HEK293 (cell line): ENCODE measurements around the gene PDE11A.

Source experiments
- CTCF ChIA-PET: fragments of 350-600 bp; formaldehyde crosslinking; extraction: SDS; loops from one replicate; lab custom pipeline; 2021; ENCODE audit warnings: antibody characterized with exemption; lab: Yijun Ruan, JAX
- POLR2A ChIA-PET: fragments of 300-600 bp; formaldehyde crosslinking; extraction: SDS; loops from one replicate; lab custom pipeline; 2020; ENCODE audit warnings: antibody characterized with exemption, inconsistent platforms; lab: Yijun Ruan, JAX
- H3K27ac ChIP-seq: fragments of 200-500 bp; sonication (Bioruptor generic); 2 replicates; pipeline ENCODE4 v1.5.1; 2014; ENCODE audit warnings: low read depth, low read length, control low read depth, inconsistent platforms; ENCODE audit errors: extremely low read depth
- H3K36me3 ChIP-seq, 2 experiments: fragments of 200-500 bp in 1 of 2; sonication (Bioruptor generic) in 1 of 2; 1 replicate in 1 of 2; 2 replicates in 1 of 2; pipeline ENCODE4 v1.5.1; 2014 to 2017; ENCODE audit warnings: inconsistent platforms in 2 of 2, low read length in 2 of 2; ENCODE audit not compliant: control insufficient read depth in 2 of 2, insufficient read depth in 1 of 2
- H3K4me1 ChIP-seq: fragments of 200-500 bp; sonication (Bioruptor generic); 2 replicates; pipeline ENCODE4 v1.5.1; 2014; ENCODE audit warnings: mild to moderate bottlenecking, low read length, inconsistent platforms; ENCODE audit not compliant: control insufficient read depth, insufficient read depth
- H3K4me3 ChIP-seq: 2 replicates; pipeline ENCODE4 v1.5.1; 2011; ENCODE audit warnings: low read depth, mild to moderate bottlenecking, control low read depth, low read length, moderate library complexity
- H3K9me3 ChIP-seq: fragments of 200-500 bp; sonication (Bioruptor generic); 2 replicates; pipeline ENCODE4 v1.5.1; 2014; ENCODE audit warnings: low read depth, low read length, inconsistent platforms; ENCODE audit not compliant: control insufficient read depth, insufficient read depth
- GLIS2 ChIP-seq: fragments of 450-650 bp; formaldehyde crosslinking; IDR thresholded peaks from 2 replicates; pipeline ENCODE4 v1.5.1; 2016; ENCODE audit warnings: missing biosample characterization, missing genetic modification characterization
- KLF16 ChIP-seq: fragments of 450-650 bp; formaldehyde crosslinking; IDR thresholded peaks from 2 replicates; pipeline ENCODE4 v1.5.1; 2017; ENCODE audit warnings: missing biosample characterization, missing genetic modification characterization
- OSR2 ChIP-seq: fragments of 450-650 bp; formaldehyde crosslinking; IDR thresholded peaks from 2 replicates; pipeline ENCODE4 v1.5.1; 2016; ENCODE audit warnings: missing biosample characterization, missing genetic modification characterization
- SP7 ChIP-seq: fragments of 450-650 bp; formaldehyde crosslinking; IDR thresholded peaks from 2 replicates; pipeline ENCODE4 v1.5.1; 2016; ENCODE audit warnings: missing biosample characterization, missing genetic modification characterization
- YY1 ChIP-seq: fragments of 450-650 bp; formaldehyde crosslinking; IDR thresholded peaks from 2 replicates; pipeline ENCODE4 v1.5.1; 2018; ENCODE audit warnings: missing biosample characterization, missing genetic modification characterization
- ZEB2 ChIP-seq: fragments of 450-650 bp; formaldehyde crosslinking; IDR thresholded peaks from 2 replicates; pipeline ENCODE4 v1.5.1; 2016; ENCODE audit warnings: missing biosample characterization, missing genetic modification characterization
- ZFP3 ChIP-seq: fragments of 450-650 bp; formaldehyde crosslinking; IDR thresholded peaks from 2 replicates; pipeline ENCODE4 v1.5.1; 2016; ENCODE audit warnings: low read depth, missing biosample characterization, missing genetic modification characterization
- ZNF2 ChIP-seq: fragments of 450-650 bp; formaldehyde crosslinking; IDR thresholded peaks from 2 replicates; pipeline ENCODE4 v1.5.1; 2016; ENCODE audit warnings: missing biosample characterization, missing genetic modification characterization
- ZNF211 ChIP-seq: fragments of 450-650 bp; formaldehyde crosslinking; IDR thresholded peaks from 2 replicates; pipeline ENCODE4 v1.5.1; 2016; ENCODE audit warnings: low read depth, missing biosample characterization, missing genetic modification characterization
- ZNF214 ChIP-seq: fragments of 450-650 bp; formaldehyde crosslinking; IDR thresholded peaks from 2 replicates; pipeline ENCODE4 v1.5.1; 2017; ENCODE audit warnings: missing biosample characterization, mild to moderate bottlenecking, missing genetic modification characterization, borderline replicate concordance
- ZNF239 ChIP-seq: fragments of 450-650 bp; formaldehyde crosslinking; IDR thresholded peaks from 2 replicates; pipeline ENCODE4 v1.5.1; 2016; ENCODE audit warnings: missing biosample characterization, missing genetic modification characterization
- ZNF302 ChIP-seq: fragments of 450-650 bp; formaldehyde crosslinking; IDR thresholded peaks from 2 replicates; pipeline ENCODE4 v1.5.1; 2016; ENCODE audit warnings: missing biosample characterization, missing genetic modification characterization, low read depth
- ZNF311 ChIP-seq: fragments of 450-650 bp; formaldehyde crosslinking; IDR thresholded peaks from 2 replicates; pipeline ENCODE4 v1.5.1; 2017; ENCODE audit warnings: missing biosample characterization, missing genetic modification characterization, borderline replicate concordance
- ZNF433 ChIP-seq: fragments of 450-650 bp; formaldehyde crosslinking; IDR thresholded peaks from 2 replicates; pipeline ENCODE4 v1.5.1; 2016; ENCODE audit warnings: missing biosample characterization, missing genetic modification characterization, low read depth
- ZNF514 ChIP-seq: fragments of 450-650 bp; formaldehyde crosslinking; IDR thresholded peaks from 2 replicates; pipeline ENCODE4 v1.5.1; 2016; ENCODE audit warnings: missing biosample characterization, missing genetic modification characterization
- ZNF544 ChIP-seq: fragments of 450-650 bp; formaldehyde crosslinking; IDR thresholded peaks from 2 replicates; pipeline ENCODE4 v1.5.0; 2017; ENCODE audit warnings: missing biosample characterization, missing genetic modification characterization
- ZNF610 ChIP-seq: fragments of 450-650 bp; formaldehyde crosslinking; IDR thresholded peaks from 2 replicates; pipeline ENCODE4 v1.5.1; 2016; ENCODE audit warnings: missing biosample characterization, missing genetic modification characterization, borderline replicate concordance
- ZNF768 ChIP-seq: fragments of 450-650 bp; formaldehyde crosslinking; IDR thresholded peaks from 2 replicates; pipeline ENCODE4 v1.5.1; 2018; ENCODE audit warnings: missing biosample characterization, mild to moderate bottlenecking, missing genetic modification characterization
- ZNF777 ChIP-seq: fragments of 450-650 bp; formaldehyde crosslinking; IDR thresholded peaks from 2 replicates; pipeline ENCODE4 v1.5.1; 2017; ENCODE audit warnings: missing biosample characterization, missing genetic modification characterization, borderline replicate concordance
- ZSCAN30 ChIP-seq: fragments of 450-650 bp; IDR thresholded peaks from 2 replicates; pipeline ENCODE4 v1.5.1; 2018; ENCODE audit warnings: missing biosample characterization, mild to moderate bottlenecking, missing genetic modification characterization, moderate library complexity
- TF ChIP-seq, protein P1 (sequence below): fragments of 450-650 bp; formaldehyde crosslinking; IDR thresholded peaks from 2 replicates; pipeline ENCODE4 v1.5.1; 2016; ENCODE audit warnings: missing biosample characterization, missing genetic modification characterization, low read depth
- TF ChIP-seq, protein P2 (sequence below): fragments of 450-650 bp; formaldehyde crosslinking; IDR thresholded peaks from 2 replicates; pipeline ENCODE4 v1.5.1; 2017; ENCODE audit warnings: missing biosample characterization, missing genetic modification characterization
- TF ChIP-seq, protein P3 (sequence below): sonication (generic); formaldehyde crosslinking; IDR thresholded peaks from 2 replicates; pipeline ENCODE4 v1.8.1; 2022; ENCODE audit warnings: mild to moderate bottlenecking, moderate library complexity, missing genetic modification reagents
- TF ChIP-seq, protein P4 (sequence below): fragments of 450-650 bp; formaldehyde crosslinking; optimal IDR thresholded peaks from 2 replicates; pipeline ENCODE3; 2016; ENCODE audit warnings: missing biosample characterization, mild to moderate bottlenecking, missing genetic modification characterization
- TF ChIP-seq, protein P5 (sequence below): fragments of 450-650 bp; formaldehyde crosslinking; IDR thresholded peaks from 2 replicates; pipeline ENCODE4 v1.5.1; 2016; ENCODE audit warnings: missing biosample characterization, missing genetic modification characterization

Gene PDE11A

DNA sequence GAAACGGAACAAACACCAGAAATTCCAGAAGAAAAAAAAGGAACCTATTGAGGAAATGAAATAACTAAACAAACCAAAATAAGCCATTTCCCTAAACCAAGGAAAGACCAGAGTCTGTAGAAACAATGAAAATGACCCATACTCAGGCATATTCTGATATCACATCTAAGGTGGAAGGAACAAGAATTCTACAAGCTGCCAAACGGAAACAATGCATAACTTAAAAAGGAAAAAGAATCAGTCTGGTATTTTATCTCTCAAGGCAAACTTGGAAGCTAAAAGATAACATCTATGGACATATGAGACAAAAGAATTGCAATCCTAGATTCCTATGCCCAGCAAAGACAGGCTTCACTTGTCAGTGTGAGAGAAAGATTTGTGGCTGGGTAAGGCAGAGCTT lies 326.2 kb downstream of the PDE11A start:
- no peaks in the 10 kb centered on the region for H3K9me3 ChIP-seq
- H3K36me3 ChIP-seq = no peaks in the 10 kb centered on the region
- CTCF ChIA-PET = interaction anchor here (0.5 to 1.2 kb wide), 2 partner anchors 21 to 1369 kb away, joined by 3 to 4 read pairs; no protein-coding TSS in a partner anchor
- POLR2A ChIA-PET = no interaction called here
- H3K4me3 ChIP-seq = no peak overlapping the region
- TF ChIP-seq, protein P1, sequence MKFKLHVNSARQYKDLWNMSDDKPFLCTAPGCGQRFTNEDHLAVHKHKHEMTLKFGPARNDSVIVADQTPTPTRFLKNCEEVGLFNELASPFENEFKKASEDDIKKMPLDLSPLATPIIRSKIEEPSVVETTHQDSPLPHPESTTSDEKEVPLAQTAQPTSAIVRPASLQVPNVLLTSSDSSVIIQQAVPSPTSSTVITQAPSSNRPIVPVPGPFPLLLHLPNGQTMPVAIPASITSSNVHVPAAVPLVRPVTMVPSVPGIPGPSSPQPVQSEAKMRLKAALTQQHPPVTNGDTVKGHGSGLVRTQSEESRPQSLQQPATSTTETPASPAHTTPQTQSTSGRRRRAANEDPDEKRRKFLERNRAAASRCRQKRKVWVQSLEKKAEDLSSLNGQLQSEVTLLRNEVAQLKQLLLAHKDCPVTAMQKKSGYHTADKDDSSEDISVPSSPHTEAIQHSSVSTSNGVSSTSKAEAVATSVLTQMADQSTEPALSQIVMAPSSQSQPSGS (tag by site-specific recombination) = no peak
- TF ChIP-seq ZFP3 (no peak), ZNF211 (tag by site-specific recombination) (no peak), ZNF768 (tag by site-specific recombination) (no peak), ZNF514 (tag by site-specific recombination) (no peak), SP7 (tag by site-specific recombination) (no peak), ZNF302 (no peak), ZNF777 (tag by site-specific recombination) (no peak)
- TF ChIP-seq, protein P2, sequence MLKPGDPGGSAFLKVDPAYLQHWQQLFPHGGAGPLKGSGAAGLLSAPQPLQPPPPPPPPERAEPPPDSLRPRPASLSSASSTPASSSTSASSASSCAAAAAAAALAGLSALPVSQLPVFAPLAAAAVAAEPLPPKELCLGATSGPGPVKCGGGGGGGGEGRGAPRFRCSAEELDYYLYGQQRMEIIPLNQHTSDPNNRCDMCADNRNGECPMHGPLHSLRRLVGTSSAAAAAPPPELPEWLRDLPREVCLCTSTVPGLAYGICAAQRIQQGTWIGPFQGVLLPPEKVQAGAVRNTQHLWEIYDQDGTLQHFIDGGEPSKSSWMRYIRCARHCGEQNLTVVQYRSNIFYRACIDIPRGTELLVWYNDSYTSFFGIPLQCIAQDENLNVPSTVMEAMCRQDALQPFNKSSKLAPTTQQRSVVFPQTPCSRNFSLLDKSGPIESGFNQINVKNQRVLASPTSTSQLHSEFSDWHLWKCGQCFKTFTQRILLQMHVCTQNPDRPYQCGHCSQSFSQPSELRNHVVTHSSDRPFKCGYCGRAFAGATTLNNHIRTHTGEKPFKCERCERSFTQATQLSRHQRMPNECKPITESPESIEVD (tag by site-specific recombination) = no peak
- TF ChIP-seq, protein P3, sequence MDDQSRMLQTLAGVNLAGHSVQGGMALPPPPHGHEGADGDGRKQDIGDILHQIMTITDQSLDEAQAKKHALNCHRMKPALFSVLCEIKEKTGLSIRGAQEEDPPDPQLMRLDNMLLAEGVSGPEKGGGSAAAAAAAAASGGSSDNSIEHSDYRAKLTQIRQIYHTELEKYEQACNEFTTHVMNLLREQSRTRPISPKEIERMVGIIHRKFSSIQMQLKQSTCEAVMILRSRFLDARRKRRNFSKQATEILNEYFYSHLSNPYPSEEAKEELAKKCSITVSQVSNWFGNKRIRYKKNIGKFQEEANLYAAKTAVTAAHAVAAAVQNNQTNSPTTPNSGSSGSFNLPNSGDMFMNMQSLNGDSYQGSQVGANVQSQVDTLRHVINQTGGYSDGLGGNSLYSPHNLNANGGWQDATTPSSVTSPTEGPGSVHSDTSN = no peak
- no peaks in the 10 kb centered on the region for H3K4me1 ChIP-seq
- no peak overlapping the region for H3K27ac ChIP-seq

DNA sequence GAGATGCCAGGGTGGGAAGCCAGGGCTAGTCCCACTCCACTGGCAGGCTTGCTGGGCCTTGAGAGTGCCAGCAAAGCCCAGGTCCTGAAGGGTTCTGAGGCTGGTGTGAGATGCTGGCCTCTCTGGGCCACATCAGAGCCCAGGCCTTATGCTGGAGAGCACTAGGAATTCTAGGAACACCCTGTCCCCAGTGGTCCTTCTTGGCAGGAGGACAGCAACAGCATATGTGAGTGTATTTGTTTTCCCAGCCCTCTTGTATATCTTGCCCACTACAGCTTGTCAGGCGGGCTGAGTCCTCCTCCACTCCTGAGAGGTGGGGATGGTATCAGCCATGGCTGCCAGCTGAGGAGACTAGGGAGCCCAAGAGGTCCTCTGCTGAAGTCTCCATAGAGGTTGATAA lies 327.0 kb downstream of the PDE11A start:
- Histone ChIP-seq H3K36me3 (no peaks in the 10 kb centered on the region), H3K4me3 (no peak overlapping the region), H3K4me1 (no peaks in the 10 kb centered on the region), H3K9me3 (no peaks in the 10 kb centered on the region), H3K27ac (no peak overlapping the region)
- ChIA-PET CTCF (interaction anchor here (1.1 kb wide), 1 partner anchor 20 kb away, joined by 4 read pairs; no protein-coding TSS in a partner anchor), POLR2A (no interaction called here)
- TF ChIP-seq YY1 (tag by site-specific recombination) (no peak), ZNF239 (no peak), OSR2 (tag by site-specific recombination) (no peak), ZNF544 (tag by site-specific recombination) (no peak), ZSCAN30 (tag by site-specific recombination) (no peak)

DNA sequence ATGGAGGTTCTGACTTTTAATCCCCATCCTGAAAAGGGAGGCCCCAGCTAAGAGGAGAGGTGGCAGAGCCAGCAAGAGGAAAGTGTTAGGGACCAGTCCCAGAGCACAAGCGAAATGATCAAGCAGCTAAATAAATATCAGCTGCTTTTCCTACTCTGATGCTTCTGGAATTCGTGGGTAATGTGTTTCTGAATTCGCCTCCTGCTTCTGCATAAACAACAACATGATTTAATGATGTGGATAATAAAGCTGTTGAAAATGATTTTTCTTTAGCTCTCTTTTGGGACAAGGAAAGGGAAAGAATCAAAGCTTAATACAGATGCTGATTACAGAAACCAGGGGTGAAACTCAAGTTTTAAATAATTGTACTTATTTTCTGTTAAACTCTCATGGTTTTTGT lies 329.7 kb downstream of the PDE11A start:
- Histone ChIP-seq H3K4me1 (no peaks in the 10 kb centered on the region), H3K4me3 (no peak overlapping the region), H3K36me3 (no peaks in the 10 kb centered on the region), H3K9me3 (no peaks in the 10 kb centered on the region), H3K27ac (no peak overlapping the region)
- TF ChIP-seq ZNF311 (tag by site-specific recombination) = no peak
- no peak for TF ChIP-seq ZEB2 (tag by site-specific recombination)
- no peak for TF ChIP-seq ZNF544 (tag by site-specific recombination)
- no peak for TF ChIP-seq ZNF610 (tag by site-specific recombination)
- no peak for TF ChIP-seq ZNF433 (tag by site-specific recombination)
- no peak for TF ChIP-seq ZNF2 (tag by site-specific recombination)
- TF ChIP-seq, protein P4, sequence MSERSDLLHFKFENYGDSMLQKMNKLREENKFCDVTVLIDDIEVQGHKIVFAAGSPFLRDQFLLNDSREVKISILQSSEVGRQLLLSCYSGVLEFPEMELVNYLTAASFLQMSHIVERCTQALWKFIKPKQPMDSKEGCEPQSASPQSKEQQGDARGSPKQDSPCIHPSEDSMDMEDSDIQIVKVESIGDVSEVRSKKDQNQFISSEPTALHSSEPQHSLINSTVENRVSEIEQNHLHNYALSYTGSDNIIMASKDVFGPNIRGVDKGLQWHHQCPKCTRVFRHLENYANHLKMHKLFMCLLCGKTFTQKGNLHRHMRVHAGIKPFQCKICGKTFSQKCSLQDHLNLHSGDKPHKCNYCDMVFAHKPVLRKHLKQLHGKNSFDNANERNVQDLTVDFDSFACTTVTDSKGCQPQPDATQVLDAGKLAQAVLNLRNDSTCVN (tag by site-specific recombination) = no peak
- no peak for TF ChIP-seq GLIS2
- no peak for TF ChIP-seq ZNF214 (tag by site-specific recombination)
- TF ChIP-seq ZSCAN30 (tag by site-specific recombination) = no peak
- TF ChIP-seq, protein P5, sequence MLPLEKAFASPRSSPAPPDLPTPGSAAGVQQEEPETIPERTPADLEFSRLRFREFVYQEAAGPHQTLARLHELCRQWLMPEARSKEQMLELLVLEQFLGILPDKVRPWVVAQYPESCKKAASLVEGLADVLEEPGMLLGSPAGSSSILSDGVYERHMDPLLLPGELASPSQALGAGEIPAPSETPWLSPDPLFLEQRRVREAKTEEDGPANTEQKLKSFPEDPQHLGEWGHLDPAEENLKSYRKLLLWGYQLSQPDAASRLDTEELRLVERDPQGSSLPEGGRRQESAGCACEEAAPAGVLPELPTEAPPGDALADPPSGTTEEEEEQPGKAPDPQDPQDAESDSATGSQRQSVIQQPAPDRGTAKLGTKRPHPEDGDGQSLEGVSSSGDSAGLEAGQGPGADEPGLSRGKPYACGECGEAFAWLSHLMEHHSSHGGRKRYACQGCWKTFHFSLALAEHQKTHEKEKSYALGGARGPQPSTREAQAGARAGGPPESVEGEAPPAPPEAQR (tag by site-specific recombination) = no peak
- TF ChIP-seq KLF16 (tag by site-specific recombination) = no peak
- ChIA-PET POLR2A (no interaction called here), CTCF (interaction anchor here (0.6 to 2.4 kb wide), 4 partner anchors 9 to 25 kb away, joined by 3 to 7 read pairs (median 4); no protein-coding TSS in a partner anchor)
